Hippocampal formation (tissue), 2 donors: ENCODE results near the gene TERB1.

ENCODE experiments used
- DNase-seq, 2 donors: peaks; one replicate each; lab custom pipeline; 2025; lab: John Stamatoyannopoulos, UW

Gene TERB1

GRCh38 chr16:66705790-66706505 is 95.4 kb downstream of the TERB1 start:
- DNase-seq: no peak
